Prostate gland (tissue), 2 donors: Measurements from ENCODE around the gene USP37.

Experiments
- CTCF ChIP-seq, 4 experiments: fragments of 200-600 bp in 2 of 4; fragments of 450-650 bp in 2 of 4; sonication (generic) in 2 of 4; IDR thresholded peaks; 1 replicate in 3 of 4; 2 replicates in 1 of 4; pipeline ENCODE4 v1.5.1; 2016 to 2019; ENCODE audit warnings: antibody characterized with exemption in 4 of 4, mild to moderate bottlenecking in 2 of 4, moderate library complexity in 2 of 4
- POLR2A ChIP-seq: fragments of 450-650 bp; IDR thresholded peaks from one replicate; pipeline ENCODE4 v1.6.1; 2016; ENCODE audit warnings: antibody characterized with exemption, mild to moderate bottlenecking

- TF ChIP-seq CTCF (IDR thresholded peaks at IDR 0.05) = no peak
- TF ChIP-seq POLR2A = no peak
Observed at GRCh38 chr2:218429911-218430692, 138.0 kb downstream of the USP37 start.
